GM18951 (cell line): ENCODE measurements around the gene HSPB7.
"Not testable (repeated sequence)": the region's sequence is repeated elsewhere in the genome, so short reads cannot be mapped to it uniquely, and the experiment has no call there.

Experiments used
- POLR2A ChIP-seq: IDR thresholded peaks from 4 replicates; pipeline ENCODE4 v1.6.1; 2011; ENCODE audit warnings: mild to moderate bottlenecking; ENCODE audit not compliant: insufficient read length, insufficient read depth; ENCODE audit errors: extremely low read depth
- in situ Hi-C: fragments of 300-500 bp; cut with MboI; formaldehyde crosslinking; loops from one replicate; pipeline ENCODE4 v1.12.0; 2022; ENCODE audit warnings: low sequenced_read_pairs, mixed read lengths, inconsistent platforms; ENCODE audit not compliant: unreplicated experiment

Gene HSPB7

DNA sequence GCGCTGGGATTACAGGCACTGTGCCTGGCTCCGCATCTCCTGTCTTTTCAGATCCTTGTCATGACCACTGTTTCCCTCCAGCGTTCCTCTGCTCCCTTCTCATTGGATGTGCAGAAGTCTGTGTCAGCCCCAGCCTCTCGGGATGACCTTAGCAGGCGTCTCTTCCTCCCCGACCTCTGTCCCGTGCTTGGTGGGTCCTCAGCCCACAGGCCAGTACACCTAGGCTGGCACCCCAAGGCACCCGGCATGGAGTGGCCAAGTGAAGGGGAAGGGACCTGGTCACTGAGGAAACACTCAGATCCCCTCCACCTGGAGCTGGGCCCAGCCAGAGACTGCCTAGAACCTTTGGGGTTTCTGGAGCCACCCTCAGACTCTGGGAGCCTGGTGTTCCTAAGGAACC is 23.4 kb upstream of the HSPB7 start:
- TF ChIP-seq POLR2A = no peak
- in situ Hi-C loops = no loop called here

- in situ Hi-C loops = not testable (repeated sequence)
Observed at GRCh38 chr1:16039871-16040270, 22.0 kb upstream of the HSPB7 start.

GRCh38 chr1:16038620-16038912 is 20.7 kb upstream of the HSPB7 start:
- in situ Hi-C loops = no loop called here
- TF ChIP-seq POLR2A = no peak

DNA sequence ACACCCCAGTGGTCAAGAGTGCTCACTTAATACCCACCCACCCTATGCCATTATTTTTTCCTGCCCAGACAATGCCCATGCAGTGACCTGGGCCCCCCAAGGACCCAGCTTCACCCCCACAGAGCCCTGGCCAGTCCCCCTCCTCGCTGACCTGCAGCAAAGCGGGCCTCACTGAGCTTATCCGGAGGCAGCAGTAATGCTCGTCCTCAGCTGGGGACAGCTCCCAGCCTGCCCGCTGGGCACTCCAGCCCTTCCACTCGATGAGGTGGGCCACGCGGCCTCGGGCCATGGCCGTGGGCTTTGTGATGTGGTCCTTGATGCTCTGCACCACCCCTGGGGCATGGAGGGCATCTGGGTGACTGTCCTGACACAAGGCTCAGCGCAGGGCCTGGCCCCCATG is 18.6 kb upstream of the HSPB7 start:
- in situ Hi-C loops = not testable (repeated sequence)

DNA sequence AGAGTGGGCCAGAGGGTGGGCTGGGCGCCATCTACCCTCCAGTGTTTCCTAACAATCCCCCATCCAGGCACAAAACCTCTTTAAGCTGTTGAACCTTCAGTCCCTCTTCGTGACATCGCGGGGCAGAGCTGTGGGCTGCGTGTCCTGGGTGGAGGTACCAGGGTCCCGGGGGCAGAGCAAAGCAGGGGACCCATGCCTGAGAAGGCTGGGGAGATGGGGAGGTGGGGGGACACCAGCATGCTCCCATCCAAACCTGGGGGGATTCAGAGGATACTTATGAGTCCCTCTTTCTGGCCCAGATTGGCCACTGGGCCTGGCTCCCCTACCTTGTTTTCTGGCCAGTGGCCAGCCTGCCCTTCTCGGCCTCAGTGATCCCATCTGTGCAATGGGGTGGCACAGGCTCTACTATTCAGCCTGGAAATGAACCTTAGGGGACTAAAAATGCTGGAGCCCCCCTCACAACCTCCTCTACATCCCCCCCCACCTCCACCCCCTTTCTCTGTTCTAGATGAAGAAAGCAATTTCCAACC is 15.3 kb upstream of the HSPB7 start:
- in situ Hi-C loops = not testable (repeated sequence)

- in situ Hi-C loops = no loop called here
- TF ChIP-seq POLR2A = no peak
Observed at GRCh38 chr1:16032388-16033102, 14.7 kb upstream of the HSPB7 start.

DNA sequence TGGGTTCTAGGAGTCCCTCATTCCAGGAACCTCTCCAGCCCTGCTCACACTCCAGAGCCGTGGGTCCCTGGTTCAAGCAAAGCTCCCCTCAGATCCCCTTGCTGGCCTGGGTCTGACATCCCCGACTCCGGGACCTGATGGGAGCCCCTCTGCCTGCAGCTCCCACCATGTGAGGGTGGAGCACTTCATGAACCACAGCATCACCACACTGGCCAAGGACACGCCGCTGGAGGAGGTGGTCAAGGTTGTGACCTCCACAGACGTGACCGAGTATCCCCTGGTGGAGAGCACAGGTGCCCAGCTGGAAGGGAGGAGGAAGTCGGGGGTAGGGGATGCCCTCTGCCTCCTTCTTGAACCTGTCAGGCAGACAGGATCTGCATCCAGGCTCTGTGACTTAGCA is 13.7 kb upstream of the HSPB7 start:
- no peak for TF ChIP-seq POLR2A
- in situ Hi-C loops = no loop called here

- no peak for TF ChIP-seq POLR2A
- in situ Hi-C loops = no loop called here
Observed at GRCh38 chr1:16029288-16029687, 11.4 kb upstream of the HSPB7 start.

GRCh38 chr1:16029003-16029268 is 11.1 kb upstream of the HSPB7 start:
- in situ Hi-C loops = not testable (repeated sequence)

DNA sequence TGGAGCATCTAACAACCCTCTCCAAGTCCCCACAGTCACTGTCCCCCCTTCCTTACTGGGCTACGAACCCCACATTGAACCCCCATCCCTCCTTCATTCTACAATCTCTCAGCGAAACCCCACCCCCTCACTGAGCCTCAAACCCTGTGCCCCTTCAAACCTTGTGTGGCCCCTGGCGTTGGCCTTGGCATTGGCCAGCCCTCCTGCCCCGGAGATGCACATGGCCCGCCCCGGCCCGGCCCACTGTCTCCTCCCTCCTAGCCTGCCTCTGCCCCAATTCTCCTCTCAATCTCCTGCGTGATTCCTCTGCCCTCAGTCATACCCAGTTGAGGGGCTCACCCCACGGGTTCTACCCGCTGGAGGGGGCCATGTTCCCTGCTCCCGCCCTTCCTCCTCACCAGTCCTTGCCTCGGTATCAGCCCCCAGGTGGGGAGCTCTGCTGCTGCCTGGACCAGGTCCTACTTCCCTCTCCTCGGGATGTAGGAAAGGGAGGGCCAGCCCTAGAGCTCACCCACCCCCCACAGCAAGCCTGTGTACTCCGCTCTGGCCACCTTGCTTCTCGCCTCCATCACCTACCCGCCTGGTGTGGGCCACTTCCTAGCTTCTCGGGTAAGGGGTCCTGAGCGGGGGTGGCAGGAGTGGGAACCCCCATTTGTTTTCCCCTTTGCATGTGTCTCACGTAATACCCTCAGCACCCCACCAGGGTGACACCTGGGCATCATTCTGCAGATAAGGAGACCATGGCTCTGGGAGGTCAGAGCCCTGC is 10.6 kb upstream of the HSPB7 start:
- TF ChIP-seq POLR2A = no peak
- in situ Hi-C loops = no loop called here

DNA sequence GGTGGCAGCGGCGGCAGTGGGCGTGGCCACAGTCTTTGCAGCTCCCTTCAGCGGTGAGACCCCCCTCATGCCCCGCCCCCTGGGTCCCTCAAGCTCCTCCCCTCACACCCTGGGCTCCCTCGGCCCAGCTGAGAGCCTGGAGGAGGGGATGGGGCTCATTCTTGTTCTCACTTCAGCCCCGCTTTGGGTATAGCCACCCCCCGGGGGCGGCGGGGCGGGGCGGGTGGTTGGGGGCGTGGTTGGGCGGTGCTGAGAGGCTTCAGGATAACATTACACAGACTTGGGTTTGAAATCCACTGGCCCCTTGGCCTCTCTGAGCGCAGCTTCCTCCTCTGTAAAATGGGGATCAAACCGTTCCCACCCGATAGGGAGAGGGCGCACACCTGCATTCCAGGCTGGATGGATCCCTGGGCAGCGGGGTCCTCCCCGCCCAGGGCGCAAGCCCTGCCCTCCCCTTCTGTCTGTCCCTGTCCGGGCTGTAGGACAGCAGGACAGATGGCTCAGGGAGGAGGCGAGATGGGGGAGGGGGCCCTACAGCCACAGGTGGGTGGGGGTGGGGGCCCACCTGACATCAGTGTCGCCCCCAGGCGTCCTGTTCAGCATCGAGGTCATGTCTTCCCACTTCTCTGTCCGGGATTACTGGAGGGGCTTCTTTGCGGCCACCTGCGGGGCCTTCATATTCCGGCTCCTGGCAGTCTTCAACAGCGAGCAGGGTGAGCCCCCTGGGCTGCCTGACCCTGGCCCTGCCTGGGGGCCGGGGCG is 9.1 kb upstream of the HSPB7 start:
- in situ Hi-C loops = no loop called here
- TF ChIP-seq POLR2A = no peak

DNA sequence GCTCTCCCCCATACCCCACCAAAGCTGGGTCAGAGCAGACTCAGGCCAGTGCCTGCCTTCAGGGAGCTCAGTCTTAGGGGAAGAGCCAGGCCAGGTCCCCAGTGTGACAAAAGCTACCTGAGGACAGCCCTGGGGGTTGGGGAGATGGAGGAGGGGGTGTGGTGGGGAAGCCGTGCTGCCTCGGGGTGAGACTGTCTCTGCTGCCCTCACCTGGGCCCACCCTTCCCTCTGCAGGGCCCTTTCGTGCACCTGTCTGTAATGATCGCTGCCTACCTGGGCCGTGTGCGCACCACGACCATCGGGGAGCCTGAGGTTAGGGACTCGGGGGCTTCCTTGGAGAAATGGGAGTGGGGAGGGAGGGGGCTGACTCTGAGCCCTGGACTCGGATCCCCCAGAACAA is 8.5 kb upstream of the HSPB7 start:
- in situ Hi-C loops = not testable (repeated sequence)

GRCh38 chr1:16023050-16023653 is 5.3 kb upstream of the HSPB7 start:
- no peak for TF ChIP-seq POLR2A
- in situ Hi-C loops = no loop called here

DNA sequence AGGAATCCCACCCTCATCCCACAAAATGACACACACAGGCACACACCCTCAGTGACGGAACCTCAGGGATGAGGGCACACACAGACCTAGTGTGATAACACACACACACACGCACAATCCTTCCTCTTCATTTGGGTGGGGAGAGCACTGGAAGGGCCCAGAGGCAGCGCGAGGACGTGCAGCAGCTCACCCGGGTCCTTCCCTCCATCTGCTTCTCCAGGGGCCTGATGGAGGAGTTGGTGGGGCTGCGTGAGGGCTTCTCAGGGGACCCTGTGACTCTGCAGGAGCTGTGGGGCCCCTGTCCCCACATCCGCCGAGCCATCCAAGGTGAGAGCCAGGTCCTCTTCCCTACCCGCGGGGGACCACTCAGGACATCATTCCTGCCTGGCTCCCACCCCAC is 4.5 kb upstream of the HSPB7 start:
- no peak for TF ChIP-seq POLR2A
- in situ Hi-C loops = no loop called here
